ENCODE results near the gene BMS1. TPM values are rescaled to one million over a fixed set of nuclear protein-coding genes. Genes with fewer than 3 reads are reported as not detected.
"Not testable (repeated sequence)": the region's sequence is repeated elsewhere in the genome, so short reads cannot be mapped to it uniquely, and the experiment has no call there.

BMS1 gene
- polyA plus RNA-seq (2011; rRNA removed) = 2.7 and 5.4 TPM in 2 replicates
- polyA minus RNA-seq (2011; rRNA and poly(A)+ RNA removed) = 4.1 and 5.2 TPM in 2 replicates

GRCh38 chr10:42782446-42783180, at the start of gene BMS1:
BMS1 (plus strand) TSS chr10:42782795; CDS start chr10:42784395, 1,600 bp downstream.
- H3K27me3 ChIP-seq (ENCODE audit: control insufficient read depth, insufficient read depth, low read length) = no peaks in the 10 kb centered on the region; the same call in 1 of the 2 replicates
- ChIA-PET POLR2A (interaction anchor here (0.7 kb wide), 1 partner anchor 400 kb away, joined by 4 read pairs; no protein-coding TSS in a partner anchor), CTCF (interaction anchor here (0.6 to 0.7 kb wide), 2 partner anchors 18 to 625 kb away, joined by 3 to 4 read pairs; no protein-coding TSS in a partner anchor)
- H3K4me3 ChIP-seq (ENCODE audit: low read depth, low read length) = peak within 1 kb of the TSS; percentile 64
- TF ChIP-seq CTCF (IDR thresholded peaks at IDR 0.05; ENCODE audit: insufficient read depth, low read depth, low read length) = no peak
- peak; percentile 70 for DNase-seq (ENCODE audit: low read depth)
- peaks cover 12% of the 10 kb centered on the region for H3K36me3 ChIP-seq (ENCODE audit: control insufficient read depth, insufficient read depth, low read length)

- Histone ChIP-seq H3K4me3 (ENCODE audit: low read depth, low read length) (no peak overlapping the region), H3K27me3 (ENCODE audit: control insufficient read depth, insufficient read depth, low read length) (no peaks in the 10 kb centered on the region), H3K36me3 (ENCODE audit: control insufficient read depth, insufficient read depth, low read length) (no peaks in the 10 kb centered on the region)
- TF ChIP-seq CTCF (IDR thresholded peaks at IDR 0.05; ENCODE audit: insufficient read depth, low read depth, low read length) = no peak
- ChIA-PET CTCF (interaction anchor here (1.5 kb wide), 1 partner anchor 10 kb away, joined by 5 read pairs; no protein-coding TSS in a partner anchor), POLR2A (no interaction called here)
- no peak for DNase-seq (ENCODE audit: low read depth)
These were observed 48.1 kb upstream of the BMS1 start for GRCh38 chr10:42734536-42734935.

GRCh38 chr10:42738679-42739078, 43.9 kb upstream of the BMS1 start:
- no peak for DNase-seq (ENCODE audit: low read depth)
- ChIA-PET POLR2A (no interaction called here), CTCF (interaction anchor here (1.1 to 1.6 kb wide), 2 partner anchors 9 to 14 kb away, joined by 3 to 5 read pairs; no protein-coding TSS in a partner anchor)
- Histone ChIP-seq H3K27me3 (ENCODE audit: control insufficient read depth, insufficient read depth, low read length) (no peaks in the 10 kb centered on the region), H3K36me3 (ENCODE audit: control insufficient read depth, insufficient read depth, low read length) (no peaks in the 10 kb centered on the region), H3K4me3 (ENCODE audit: low read depth, low read length) (no peak overlapping the region)
- TF ChIP-seq CTCF (IDR thresholded peaks at IDR 0.05; ENCODE audit: insufficient read depth, low read depth, low read length) = no peak

- H3K4me3 ChIP-seq (ENCODE audit: low read depth, low read length); H3K36me3 ChIP-seq (ENCODE audit: control insufficient read depth, insufficient read depth, low read length); POLR2A ChIA-PET; DNase-seq (ENCODE audit: low read depth); H3K27me3 ChIP-seq (ENCODE audit: control insufficient read depth, insufficient read depth, low read length): not testable (repeated sequence)
- CTCF ChIA-PET = interaction anchor here (1.2 kb wide), 1 partner anchor 12 kb away, joined by 4 read pairs; no protein-coding TSS in a partner anchor
These were observed 41.1 kb upstream of the BMS1 start for GRCh38 chr10:42741536-42741935.

- H3K27me3 ChIP-seq (ENCODE audit: control insufficient read depth, insufficient read depth, low read length) = no peaks in the 10 kb centered on the region
- CTCF ChIA-PET = no interaction called here
- DNase-seq (ENCODE audit: low read depth) = no peak
- no peak for TF ChIP-seq CTCF (IDR thresholded peaks at IDR 0.05; ENCODE audit: insufficient read depth, low read depth, low read length)
- no peaks in the 10 kb centered on the region for H3K36me3 ChIP-seq (ENCODE audit: control insufficient read depth, insufficient read depth, low read length)
- H3K4me3 ChIP-seq (ENCODE audit: low read depth, low read length) = no peak overlapping the region
- POLR2A ChIA-PET = no interaction called here
These were observed 38.9 kb upstream of the BMS1 start for GRCh38 chr10:42743697-42744096.
